GM12878 (cell line): ENCODE measurements around the gene CILP2. TPM values are rescaled to one million over a fixed set of nuclear protein-coding genes. Genes with fewer than 3 reads are reported as not detected.

Experiments
- ATAC-seq: fragments of 200-7000 bp; cut with Tn5 transposase; 3 replicates; pipeline ENCODE4 v1.9.1; 2020; ENCODE audit warnings: mild to moderate bottlenecking, moderate library complexity
- BruUV-seq: library from RNA; stranded (reverse); fragments of 400-500 nt; replicated peaks from 2 replicates; lab custom pipeline; 2021; lab: Mats Ljungman, UMichigan
- CTCF ChIA-PET: fragments of 300-600 bp; sonication (Branson Sonifier 250); formaldehyde crosslinking; extraction: SDS; loops from one replicate; lab custom pipeline; 2021; ENCODE audit warnings: inconsistent platforms; lab: Yijun Ruan, JAX
- POLR2A ChIA-PET: fragments of 350-600 bp; formaldehyde crosslinking; extraction: SDS; loops from one replicate; lab custom pipeline; 2021; ENCODE audit warnings: inconsistent platforms; lab: Charles Lee
- RAD21 ChIA-PET: fragments of 300-600 bp; sonication (Branson Sonifier 250); formaldehyde crosslinking; loops from one replicate; lab custom pipeline; 2023; ENCODE audit warnings: antibody characterized with exemption; ENCODE audit not compliant: unreplicated experiment; lab: Charles Lee
- SMC1A ChIA-PET: fragments of 300-600 bp; sonication (Branson Sonifier 250); formaldehyde crosslinking; loops from one replicate; lab custom pipeline; 2023; ENCODE audit not compliant: unreplicated experiment, uncharacterized antibody; lab: Charles Lee
- DNase-seq: peaks from one replicate; pipeline ENCODE4 v3.0.0-alpha.2; 2011; ENCODE audit warnings: low read depth, low spot score
- FAIRE-seq: peaks from 3 replicates; lab custom pipeline; 2011; peaks lifted over from hg19 to GRCh38; lab: Jason Lieb, UNC
- H2AFZ ChIP-seq: 2 replicates; pipeline ENCODE4 v1.6.0; 2011; ENCODE audit warnings: low read depth, low read length, control low read depth; ENCODE audit not compliant: control insufficient read depth
- H3K27ac ChIP-seq: 2 replicates; pipeline ENCODE4 v1.5.1; 2011; ENCODE audit warnings: control low read depth; ENCODE audit not compliant: control insufficient read depth, insufficient read depth
- H3K27me3 ChIP-seq, 2 experiments: replicated peaks in 1 of 2; 2 replicates each; pipeline versions ENCODE4 v1.6.0 to v1.6.1; 2011; ENCODE audit warnings: low read length in 1 of 2; ENCODE audit not compliant: control insufficient read depth in 2 of 2, insufficient read depth in 2 of 2
- H3K36me3 ChIP-seq, 2 experiments: 2 replicates each; pipeline ENCODE4 v1.5.1; 2011; ENCODE audit warnings: low read length in 1 of 2; ENCODE audit not compliant: control insufficient read depth in 2 of 2, insufficient read depth in 2 of 2
- H3K4me1 ChIP-seq: 2 replicates; pipeline ENCODE4 v1.6.1; 2011; ENCODE audit warnings: mild to moderate bottlenecking, low read length, moderate library complexity, mixed read lengths; ENCODE audit not compliant: control insufficient read depth, insufficient read depth
- H3K4me2 ChIP-seq: 2 replicates; pipeline ENCODE4 v1.6.0; 2011; ENCODE audit warnings: control low read depth; ENCODE audit not compliant: control insufficient read depth, insufficient read depth
- H3K4me3 ChIP-seq: fragments of 200-600 bp; sonication (generic); 2 replicates; pipeline ENCODE4 v1.5.1; 2016
- H3K79me2 ChIP-seq: 2 replicates; pipeline ENCODE4 v1.6.0; 2011; ENCODE audit warnings: low read length; ENCODE audit not compliant: control insufficient read depth, insufficient read depth
- H3K9ac ChIP-seq: 2 replicates; pipeline ENCODE4 v1.8.0; 2011; ENCODE audit warnings: low read length, control low read depth, mixed read lengths; ENCODE audit not compliant: control insufficient read depth, insufficient read depth
- H3K9me3 ChIP-seq: replicated peaks from 3 replicates; pipeline ENCODE4 v1.5.1; 2011; ENCODE audit warnings: mild to moderate bottlenecking, low read length; ENCODE audit not compliant: control insufficient read depth, insufficient read depth
- H4K20me1 ChIP-seq: 2 replicates; pipeline ENCODE4 v1.6.0; 2011; ENCODE audit not compliant: control insufficient read depth, insufficient read depth
- BRCA1 ChIP-seq: IDR thresholded peaks from 2 replicates; pipeline ENCODE4 v1.6.1; 2011; ENCODE audit warnings: low read depth, low read length, improper control_type of control experiment
- CTCF ChIP-seq, 3 experiments: IDR thresholded peaks in 2 of 3; conservative IDR thresholded peaks in 1 of 3; 2 replicates each; pipeline ENCODE4 v1.5.1; 2011; ENCODE audit warnings: low read depth in 3 of 3, low read length in 3 of 3, mild to moderate bottlenecking in 3 of 3, control low read depth in 2 of 3, moderate library complexity in 2 of 3, inconsistent platforms in 1 of 3, mixed read lengths in 1 of 3; ENCODE audit not compliant: control insufficient read depth in 2 of 3, insufficient read depth in 1 of 3; ENCODE audit errors: extremely low read depth in 1 of 3
- E2F4 ChIP-seq: IDR thresholded peaks from 2 replicates; pipeline ENCODE4 v1.6.1; 2012; ENCODE audit warnings: low read depth, low read length, improper control_type of control experiment
- ESRRA ChIP-seq: IDR thresholded peaks from 2 replicates; pipeline ENCODE4 v1.6.1; 2012; ENCODE audit warnings: mild to moderate bottlenecking, low read length, improper control_type of control experiment
- FOS ChIP-seq: IDR thresholded peaks from 3 replicates; pipeline ENCODE4 v1.6.1; 2011; ENCODE audit warnings: borderline replicate concordance; ENCODE audit not compliant: insufficient read length; ENCODE audit errors: extremely low read depth
- GABPA ChIP-seq: IDR thresholded peaks from 2 replicates; pipeline ENCODE4 v1.6.1; 2014; ENCODE audit warnings: antibody characterized with exemption, low read depth, mild to moderate bottlenecking, inconsistent platforms
- HDAC2 ChIP-seq: fragments of 200-600 bp; sonication (generic); IDR thresholded peaks from 2 replicates; pipeline ENCODE4 v1.6.1; 2017
- IKZF2 ChIP-seq, 2 experiments: fragments of 450-650 bp; IDR thresholded peaks; 2 replicates each; pipeline ENCODE4 v1.6.1; 2017; ENCODE audit warnings: mild to moderate bottlenecking in 2 of 2, moderate library complexity in 2 of 2
- MTA2 ChIP-seq: fragments of 450-650 bp; IDR thresholded peaks from 2 replicates; pipeline ENCODE4 v1.6.1; 2016; ENCODE audit warnings: low read depth, mild to moderate bottlenecking, moderate library complexity
- NR2F1 ChIP-seq: fragments of 450-650 bp; conservative IDR thresholded peaks from 2 replicates; pipeline ENCODE4 v1.6.1; 2017; ENCODE audit warnings: mild to moderate bottlenecking
- PAX5 ChIP-seq: IDR thresholded peaks from 2 replicates; pipeline ENCODE4 v1.6.1; 2011; ENCODE audit warnings: low read depth, low read length, borderline replicate concordance
- POLR2A ChIP-seq: IDR thresholded peaks from 2 replicates; pipeline ENCODE4 v1.6.1; 2011; ENCODE audit warnings: low read depth, mild to moderate bottlenecking, low read length
- RELB ChIP-seq: fragments of 450-650 bp; IDR thresholded peaks from 2 replicates; pipeline ENCODE4 v1.6.1; 2017; ENCODE audit warnings: low read depth, mild to moderate bottlenecking, moderate library complexity
- REST ChIP-seq: IDR thresholded peaks from 2 replicates; pipeline ENCODE4 v1.6.1; 2012; ENCODE audit warnings: mild to moderate bottlenecking, low read depth, low read length
- SIX5 ChIP-seq: IDR thresholded peaks from 2 replicates; pipeline ENCODE4 v1.6.1; 2011; ENCODE audit warnings: mild to moderate bottlenecking, low read depth, low read length, moderate library complexity; ENCODE audit not compliant: severe bottlenecking
- STAT3 ChIP-seq: IDR thresholded peaks from 2 replicates; pipeline ENCODE4 v1.6.1; 2011; ENCODE audit warnings: low read depth, low read length, improper control_type of control experiment
- TCF7 ChIP-seq: IDR thresholded peaks from 2 replicates; pipeline ENCODE4 v1.6.1; 2014; ENCODE audit warnings: antibody characterized with exemption, borderline replicate concordance
- WGBS: methylation state at CpG from one replicate; pipeline ENCODE4 v1.1.6; 2016; ENCODE audit warnings: low lambda C conversion rate; ENCODE audit not compliant: insufficient replicate concordance, insufficient coverage; ENCODE audit errors: missing lambda C conversion rate; 5-methylcytosine and 5-hydroxymethylcytosine counted together
- in situ Hi-C: fragments of 300-500 bp; cut with MboI; formaldehyde crosslinking; loops from 9 replicates; pipeline ENCODE4 v1.14.3; 2018; ENCODE audit warnings: mixed read lengths
- intact Hi-C: fragments of 100-400 bp; cut with micrococcal nuclease; formaldehyde crosslinking; loops from one replicate; pipeline ENCODE4 v1.14.2; 2022; ENCODE audit not compliant: unreplicated experiment
- polyA plus RNA-seq, 11 experiments: library from polyadenylated mRNA; depleted of rRNA in 4 of 11; unstranded in 6 of 11; stranded (reverse) in 5 of 11; fragments of >200 nt; fragmentation: Nextera tagmentation in 4 of 11; fragmentation: Illumina TruSeq in 1 of 11; extraction: Ambion mirVana in 4 of 11; extraction: Trizol in 1 of 11; gene quantifications; 1 replicate in 1 of 11; 2 replicates in 10 of 11; pipeline versions ENCODE4 v1.2.1 to v1.2.3, GENCODE V29; 2011 to 2016; ENCODE audit warnings: inconsistent platforms in 2 of 11, missing spikeins in 2 of 11, low read depth in 1 of 11
- total RNA-seq, 4 experiments: library from RNA; depleted of rRNA in 3 of 4; stranded (reverse); fragments of >200 nt in 3 of 4; fragmentation: Illumina TruSeq in 1 of 4; extraction: Trizol in 1 of 4; gene quantifications; 2 replicates each; pipeline versions ENCODE4 v1.2.1 to v1.2.3, GENCODE V29; 2013 to 2021

CILP2 gene
- total and polyA plus RNA-seq, 10 of the 15 experiments (the other 5 are each of a cell fraction or from before 2014, with no cell fraction given), result 0.05 to 0.08 (median 0.06) TPM; not detected in 6

DNA sequence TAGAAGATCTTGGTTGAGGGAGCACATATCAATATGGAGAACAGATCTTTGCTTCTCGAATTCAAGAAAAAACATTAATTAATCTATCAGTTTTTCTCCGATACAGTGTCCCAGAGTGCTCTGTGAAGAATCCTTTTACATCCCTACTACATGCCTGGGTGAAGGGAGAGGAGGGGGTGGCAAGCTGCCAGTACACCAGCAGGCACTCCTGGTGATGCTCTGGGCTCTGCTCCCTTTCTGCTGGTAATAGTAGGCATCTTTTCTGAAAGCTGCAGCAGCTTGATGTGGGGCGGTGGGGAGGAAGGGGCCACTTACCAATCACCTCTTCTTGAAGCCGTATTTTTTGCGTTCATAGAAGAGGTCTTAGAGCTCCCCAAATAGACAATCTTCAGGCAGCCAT lies 49.7 kb downstream of the CILP2 start:
- WGBS, result 88% methylated on average over 5 of the region's 5 CpGs
- in situ Hi-C loops, result no loop called here
- no peak overlapping the region for H2AFZ ChIP-seq
- no peaks in the 10 kb centered on the region for H3K79me2 ChIP-seq
- CTCF ChIA-PET, result interaction anchor here (0.9 to 1.6 kb wide), 2 partner anchors 34 to 56 kb away, joined by 4 to 8 read pairs; no protein-coding TSS in a partner anchor
- H3K4me3 ChIP-seq, result no peak overlapping the region
- no peak overlapping the region for H3K9ac ChIP-seq
- H3K36me3 ChIP-seq, result peaks cover 0 to 2% of the 10 kb centered on the region in 2 experiments; a peak in 2 of 4 replicates
- H3K4me2 ChIP-seq, result no peak overlapping the region
- no peak for TF ChIP-seq POLR2A
- no peak for TF ChIP-seq IKZF2 (IDR thresholded peaks at IDR 0.05)
- no peak for TF ChIP-seq STAT3
- TF ChIP-seq NR2F1, result no peak
- no peak for TF ChIP-seq GABPA
- no peak for TF ChIP-seq PAX5
- TF ChIP-seq REST, result no peak
- TF ChIP-seq BRCA1, result no peak
- no peak for TF ChIP-seq SIX5
- no peak for TF ChIP-seq TCF7
- TF ChIP-seq HDAC2, result no peak
- no peak for TF ChIP-seq MTA2
- TF ChIP-seq RELB, result no peak
- TF ChIP-seq E2F4, result no peak
- no peak for TF ChIP-seq CTCF (IDR thresholded peaks at IDR 0.05 in 2 of 3, conservative IDR thresholded peaks at IDR 0.05 in 1 of 3; ENCODE audit: control insufficient read depth in 2 of 3, extremely low read depth in 1 of 3, insufficient read depth in 1 of 3, low read depth in 3 of 3, low read length in 3 of 3)
- TF ChIP-seq FOS, result no peak
- TF ChIP-seq ESRRA, result no peak
- no TSS peak for BruUV-seq
- ATAC-seq, result no peak
- H3K27me3 ChIP-seq, result no peaks in the 10 kb centered on the region
- RAD21 ChIA-PET, result interaction anchor here (0.6 kb wide), 1 partner anchor 133 kb away, joined by 3 read pairs; no protein-coding TSS in a partner anchor
- DNase-seq, result no peak
- FAIRE-seq, result no peak
- no peak overlapping the region for H3K27ac ChIP-seq
- intact Hi-C loops, result no loop called here
- POLR2A ChIA-PET, result interaction anchor here (1.0 kb wide), 1 partner anchor 14 kb away, joined by 3 read pairs; no protein-coding TSS in a partner anchor
- peaks cover 12% of the 10 kb centered on the region for H3K4me1 ChIP-seq
- H3K9me3 ChIP-seq, result no peaks in the 10 kb centered on the region
- H4K20me1 ChIP-seq, result no peaks in the 10 kb centered on the region
- SMC1A ChIA-PET, result no interaction called here
